ENCODE results near the gene MAP2K3. TPM values are rescaled to one million over a fixed set of nuclear protein-coding genes. Genes with fewer than 3 reads are reported as not detected.

MAP2K3 gene
- total and polyA plus RNA-seq, 10 of the 15 experiments (the other 5 are each of a cell fraction or from before 2014, with no cell fraction given): 0.71 to 39.4 (median 18.6) TPM

DNA sequence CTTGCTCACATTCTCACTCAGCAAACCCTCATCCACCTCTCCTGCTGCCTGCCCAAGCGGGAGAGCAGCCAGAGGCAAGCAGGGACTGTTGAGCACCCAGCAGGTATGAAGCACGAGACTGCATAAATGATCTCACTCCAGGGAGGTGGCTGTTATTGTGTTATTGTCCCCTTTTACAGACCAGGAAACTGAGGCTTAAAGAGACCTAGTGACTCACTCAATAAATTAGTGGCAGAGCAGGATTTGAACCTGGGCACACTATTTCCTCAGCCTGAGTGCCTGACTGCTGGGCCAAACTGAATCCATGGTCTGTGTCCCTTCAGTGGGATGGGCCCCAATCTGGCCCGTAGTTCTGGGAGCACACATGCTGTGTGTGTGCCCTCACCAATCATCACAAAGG, 12.3 kb upstream of the MAP2K3 start:
- in situ Hi-C loops (cut with MboI) (loop anchor here (10.0 kb wide), 2 partner anchors 53 to 243 kb away; no protein-coding TSS in a partner anchor), intact Hi-C loops (cut with micrococcal nuclease; ENCODE audit: unreplicated experiment) (no loop called here)
- no peaks in the 10 kb centered on the region for H3K36me3 ChIP-seq (ENCODE audit: control insufficient read depth in 2 of 2, insufficient read depth in 2 of 2, low read length in 1 of 2)
- TF ChIP-seq POLR2AphosphoS5 (IDR thresholded peaks at IDR 0.05; ENCODE audit: low read length): no peak
- no peak for TF ChIP-seq SMAD5 (IDR thresholded peaks at IDR 0.05; ENCODE audit: low read depth)
- no peak for TF ChIP-seq TARDBP (IDR thresholded peaks at IDR 0.05; ENCODE audit: borderline replicate concordance)
- no peak for TF ChIP-seq ZNF207 (IDR thresholded peaks at IDR 0.05; ENCODE audit: borderline replicate concordance)
- no peak for TF ChIP-seq IKZF2 (IDR thresholded peaks at IDR 0.05)
- no peak for TF ChIP-seq SREBF2 (IDR thresholded peaks at IDR 0.05; ENCODE audit: low read length)
- TF ChIP-seq E4F1 (IDR thresholded peaks at IDR 0.05; ENCODE audit: borderline replicate concordance, partially characterized antibody): no peak
- TF ChIP-seq CREM (IDR thresholded peaks at IDR 0.05; ENCODE audit: low read depth): no peak
- no peak for TF ChIP-seq SMARCA5 (IDR thresholded peaks at IDR 0.05)
- 26% methylated on average over 3 of the region's 3 CpGs for WGBS (ENCODE audit: insufficient coverage, insufficient replicate concordance, low lambda C conversion rate, missing lambda C conversion rate)
- H3K4me3 ChIP-seq: no peak overlapping the region
- no peaks in the 10 kb centered on the region for H4K20me1 ChIP-seq (ENCODE audit: control insufficient read depth, insufficient read depth)
- ChIA-PET POLR2A (no interaction called here), RAD21 (ENCODE audit: unreplicated experiment) (no interaction called here), SMC1A (ENCODE audit: uncharacterized antibody, unreplicated experiment) (no interaction called here), CTCF (no interaction called here)
- no peak overlapping the region for H2AFZ ChIP-seq (ENCODE audit: control insufficient read depth, low read depth, low read length)
- H3K4me1 ChIP-seq (ENCODE audit: control insufficient read depth, insufficient read depth, low read length): peaks cover 17% of the 10 kb centered on the region
- no peak overlapping the region for H3K9ac ChIP-seq (ENCODE audit: control insufficient read depth, insufficient read depth, low read length)
- FAIRE-seq (no peak), DNase-seq (ENCODE audit: low read depth, low spot score) (no peak), ATAC-seq (no peak)
- H3K9me3 ChIP-seq (replicated peaks; ENCODE audit: control insufficient read depth, insufficient read depth, low read length): no peaks in the 10 kb centered on the region
- peaks cover 0 to 5% of the 10 kb centered on the region in 2 experiments; a peak in 3 of 4 replicates for H3K27me3 ChIP-seq (replicated peaks in 1 of 2; ENCODE audit: control insufficient read depth in 2 of 2, insufficient read depth in 2 of 2, low read length in 1 of 2)
- no peaks in the 10 kb centered on the region for H3K79me2 ChIP-seq (ENCODE audit: control insufficient read depth, insufficient read depth, low read length)
- no TSS peak for BruUV-seq (replicated peaks)
- H3K27ac ChIP-seq (ENCODE audit: control insufficient read depth, insufficient read depth): no peak overlapping the region
- H3K4me2 ChIP-seq (ENCODE audit: control insufficient read depth, insufficient read depth): no peak overlapping the region
